NCI-H2107 treated with DMSO at 0.1 percent for 48 hours (cell line): Measurements from ENCODE around the gene HTR2B.
"Not testable (repeated sequence)": the region's sequence is repeated elsewhere in the genome, so short reads cannot be mapped to it uniquely, and the experiment has no call there.

Source experiments
- DNase-seq: peaks from one replicate; lab custom pipeline; 2025; ENCODE audit not compliant: unreplicated experiment; lab: John Stamatoyannopoulos, UW

HTR2B gene

GRCh38 chr2:231134910-231135655, 10.2 kb upstream of the HTR2B start:
- no peak for DNase-seq

GRCh38 chr2:231133365-231134099, 8.7 kb upstream of the HTR2B start:
- DNase-seq: no peak

- DNase-seq: no peak
Measured at GRCh38 chr2:231132129-231132528, 7.3 kb upstream of the HTR2B start.

GRCh38 chr2:231130336-231131056, 5.7 kb upstream of the HTR2B start:
- no peak for DNase-seq

- DNase-seq: no peak
Measured at GRCh38 chr2:231129216-231129615, 4.4 kb upstream of the HTR2B start.

- no peak for DNase-seq
Measured at GRCh38 chr2:231128541-231128940, 3.7 kb upstream of the HTR2B start.

- DNase-seq: no peak
Measured at GRCh38 chr2:231127936-231128335, 3.1 kb upstream of the HTR2B start.

GRCh38 chr2:231127480-231127879, 2.6 kb upstream of the HTR2B start:
- no peak for DNase-seq

GRCh38 chr2:231126123-231126522, 1.3 kb upstream of the HTR2B start:
- no peak for DNase-seq

- DNase-seq: no peak
Measured at GRCh38 chr2:231123362-231123898, 1.4 kb downstream of the HTR2B start.

GRCh38 chr2:231118614-231118942, 6.3 kb downstream of the HTR2B start:
- DNase-seq: no peak

GRCh38 chr2:231117922-231118613, 6.8 kb downstream of the HTR2B start:
- DNase-seq: no peak

GRCh38 chr2:231117148-231117547, 7.7 kb downstream of the HTR2B start:
- DNase-seq: no peak

- no peak for DNase-seq
Measured at GRCh38 chr2:231115651-231116050, 9.2 kb downstream of the HTR2B start.

- no peak for DNase-seq
Measured at GRCh38 chr2:231113489-231113888, 11.4 kb downstream of the HTR2B start.

- DNase-seq: no peak
Measured at GRCh38 chr2:231111987-231112386, 12.9 kb downstream of the HTR2B start.

GRCh38 chr2:231110551-231110950, 14.3 kb downstream of the HTR2B start:
- no peak for DNase-seq

- peak; percentile 35 for DNase-seq
Measured at GRCh38 chr2:231104115-231104713, 20.6 kb downstream of the HTR2B start.

GRCh38 chr2:231102772-231103171, 22.1 kb downstream of the HTR2B start:
- no peak for DNase-seq

GRCh38 chr2:231100990-231101389, 23.9 kb downstream of the HTR2B start:
- no peak for DNase-seq

- DNase-seq: not testable (repeated sequence)
Measured at GRCh38 chr2:231100321-231100720, 24.5 kb downstream of the HTR2B start.
